Activated CD4-positive, alpha-beta memory T cell treated with anti-CD3 and anti-CD28 coated beads for 36 hours (primary cell): ENCODE measurements around the gene ZNF609. TPM values are rescaled to one million over a fixed set of nuclear protein-coding genes. Genes with fewer than 3 reads are reported as not detected.

Experiments
- CTCF ChIA-PET: fragments of 350-600 bp; sonication (Branson Sonifier 250); formaldehyde crosslinking; loops from one replicate; lab custom pipeline; 2021; ENCODE audit warnings: antibody characterized with exemption, inconsistent platforms; lab: Charles Lee
- POLR2A ChIA-PET: fragments of 350-600 bp; sonication (Branson Sonifier 250); formaldehyde crosslinking; loops from one replicate; lab custom pipeline; 2021; ENCODE audit warnings: antibody characterized with exemption; lab: Charles Lee
- DNase-seq: peaks from one replicate; pipeline ENCODE4 v3.0.0-alpha.2; 2020
- H3K27ac Mint-ChIP-seq: one replicate; pipeline ENCODE4 v1.8.0; 2021; ENCODE audit warnings: mixed read lengths
- H3K27me3 Mint-ChIP-seq: one replicate; pipeline ENCODE4 v1.8.0; 2021; ENCODE audit warnings: mixed read lengths
- H3K36me3 Mint-ChIP-seq: one replicate; pipeline ENCODE4 v1.8.0; 2021; ENCODE audit warnings: mixed read lengths
- H3K4me1 Mint-ChIP-seq: one replicate; pipeline ENCODE4 v1.8.0; 2021; ENCODE audit warnings: low read depth, mixed read lengths
- H3K4me3 Mint-ChIP-seq: one replicate; pipeline ENCODE4 v1.8.0; 2021; ENCODE audit warnings: mild to moderate bottlenecking, mixed read lengths
- H3K9me3 Mint-ChIP-seq: one replicate; pipeline ENCODE4 v1.8.0; 2021; ENCODE audit warnings: mixed read lengths
- intact Hi-C: fragments of 100-400 bp; cut with micrococcal nuclease; formaldehyde crosslinking; loops from one replicate; pipeline ENCODE4 v1.15.1; 2023
- total RNA-seq, 2 experiments: library from RNA; stranded (reverse); gene quantifications; one replicate each; pipeline ENCODE4 v1.2.3, GENCODE V29; 2021

ZNF609 gene
- total RNA-seq, 2 experiments from 2014 or later: 38.5 to 38.7 TPM

- Mint-ChIP-seq H3K9me3 (no peaks in the 10 kb centered on the region), H3K4me3 (no peak overlapping the region), H3K4me1 (peaks cover 2% of the 10 kb centered on the region), H3K27me3 (no peaks in the 10 kb centered on the region), H3K36me3 (peaks cover 33% of the 10 kb centered on the region), H3K27ac (peak overlapping the region; percentile 7)
- DNase-seq: no peak
- POLR2A ChIA-PET: no interaction called here
- intact Hi-C loops: no loop called here
- CTCF ChIA-PET: interaction anchor here (5.0 to 10.8 kb wide), 2 partner anchors 13 to 47 kb away, joined by 32 to 285 read pairs; no protein-coding TSS in a partner anchor
Observed at GRCh38 chr15:64683378-64683777, 223.0 kb downstream of the ZNF609 start.

- no peak overlapping the region for H3K27ac Mint-ChIP-seq
- H3K36me3 Mint-ChIP-seq: peaks cover 33% of the 10 kb centered on the region
- intact Hi-C loops: no loop called here
- ChIA-PET CTCF (interaction anchor here (0.7 to 10.8 kb wide), 7 partner anchors 11 to 298 kb away, joined by 3 to 285 read pairs (median 5); partner anchors contain the start of genes PIF1 and TRIP4), POLR2A (no interaction called here)
- H3K27me3 Mint-ChIP-seq: no peaks in the 10 kb centered on the region
- H3K4me1 Mint-ChIP-seq: peaks cover 2% of the 10 kb centered on the region
- no peak overlapping the region for H3K4me3 Mint-ChIP-seq
- no peak for DNase-seq
- H3K9me3 Mint-ChIP-seq: no peaks in the 10 kb centered on the region
Observed at GRCh38 chr15:64685230-64685888, 225.0 kb downstream of the ZNF609 start.

- H3K36me3 Mint-ChIP-seq: peaks cover 28% of the 10 kb centered on the region
Observed at GRCh38 chr15:64686130-64686735, 225.9 kb downstream of the ZNF609 start.

GRCh38 chr15:64687172-64687571, 226.8 kb downstream of the ZNF609 start:
- CTCF ChIA-PET: interaction anchor here (0.7 to 10.8 kb wide), 17 partner anchors 9 to 1165 kb away, joined by 3 to 285 read pairs (median 4); no protein-coding TSS in a partner anchor
- Mint-ChIP-seq H3K9me3 (no peaks in the 10 kb centered on the region), H3K27me3 (no peaks in the 10 kb centered on the region), H3K27ac (no peak overlapping the region), H3K4me3 (no peak overlapping the region), H3K36me3 (peaks cover 25% of the 10 kb centered on the region), H3K4me1 (peaks cover 5% of the 10 kb centered on the region)
- POLR2A ChIA-PET: interaction anchor here (1.3 kb wide), 1 partner anchor 41 kb away, joined by 3 read pairs; no protein-coding TSS in a partner anchor
- intact Hi-C loops: no loop called here
- DNase-seq: no peak

More at GRCh38 chr15:64686130-64686735, 225.9 kb downstream of the ZNF609 start:
- no peak for DNase-seq
- Mint-ChIP-seq H3K4me3 (no peak overlapping the region), H3K27ac (no peak overlapping the region), H3K4me1 (peaks cover 3% of the 10 kb centered on the region), H3K9me3 (no peaks in the 10 kb centered on the region), H3K27me3 (no peaks in the 10 kb centered on the region)
- POLR2A ChIA-PET: no interaction called here
- CTCF ChIA-PET: interaction anchor here (0.7 to 10.8 kb wide), 18 partner anchors 10 to 499 kb away, joined by 3 to 285 read pairs (median 4); no protein-coding TSS in a partner anchor
- intact Hi-C loops: loop anchor here (1.0 kb wide), 1 partner anchor 42 kb away; no protein-coding TSS in a partner anchor

- DNase-seq: no peak
- Mint-ChIP-seq H3K4me3 (no peak overlapping the region), H3K27ac (no peak overlapping the region), H3K27me3 (no peaks in the 10 kb centered on the region), H3K9me3 (no peaks in the 10 kb centered on the region), H3K4me1 (peaks cover 5% of the 10 kb centered on the region), H3K36me3 (peaks cover 23% of the 10 kb centered on the region)
- intact Hi-C loops: no loop called here
- ChIA-PET POLR2A (interaction anchor here (1.3 kb wide), 1 partner anchor 41 kb away, joined by 3 read pairs; no protein-coding TSS in a partner anchor), CTCF (interaction anchor here (1.0 to 10.8 kb wide), 7 partner anchors 8 to 500 kb away, joined by 3 to 285 read pairs (median 6); no protein-coding TSS in a partner anchor)
Observed at GRCh38 chr15:64687688-64688087, 227.3 kb downstream of the ZNF609 start.

GRCh38 chr15:64688770-64689169, 228.4 kb downstream of the ZNF609 start:
- Mint-ChIP-seq H3K4me3 (no peak overlapping the region), H3K4me1 (peaks cover 5% of the 10 kb centered on the region), H3K27ac (peak overlapping the region; percentile 34), H3K9me3 (no peaks in the 10 kb centered on the region), H3K27me3 (no peaks in the 10 kb centered on the region), H3K36me3 (peaks cover 26% of the 10 kb centered on the region)
- CTCF ChIA-PET: interaction anchor here (10.8 kb wide), 1 partner anchor 42 kb away, joined by 285 read pairs; no protein-coding TSS in a partner anchor
- POLR2A ChIA-PET: no interaction called here
- DNase-seq: no peak
- intact Hi-C loops: no loop called here

- Mint-ChIP-seq H3K27me3 (no peaks in the 10 kb centered on the region), H3K9me3 (no peaks in the 10 kb centered on the region), H3K36me3 (peaks cover 26% of the 10 kb centered on the region), H3K4me1 (peaks cover 5% of the 10 kb centered on the region), H3K4me3 (no peak overlapping the region), H3K27ac (no peak overlapping the region)
- intact Hi-C loops: no loop called here
- DNase-seq: no peak
- POLR2A ChIA-PET: no interaction called here
- CTCF ChIA-PET: interaction anchor here (0.7 to 10.8 kb wide), 6 partner anchors 12 to 122 kb away, joined by 3 to 285 read pairs (median 3); no protein-coding TSS in a partner anchor
Observed at GRCh38 chr15:64690008-64690407, 229.6 kb downstream of the ZNF609 start.

- CTCF ChIA-PET: interaction anchor here (0.7 to 10.8 kb wide), 7 partner anchors 11 to 121 kb away, joined by 3 to 285 read pairs (median 3); no protein-coding TSS in a partner anchor
- no peak for DNase-seq
- H3K9me3 Mint-ChIP-seq: no peaks in the 10 kb centered on the region
- POLR2A ChIA-PET: no interaction called here
- H3K36me3 Mint-ChIP-seq: peaks cover 26% of the 10 kb centered on the region
- H3K27me3 Mint-ChIP-seq: no peaks in the 10 kb centered on the region
- peaks cover 6% of the 10 kb centered on the region for H3K4me1 Mint-ChIP-seq
- intact Hi-C loops: no loop called here
- peak overlapping the region; percentile 38 for H3K27ac Mint-ChIP-seq
- H3K4me3 Mint-ChIP-seq: no peak overlapping the region
Observed at GRCh38 chr15:64690578-64691296, 230.4 kb downstream of the ZNF609 start.

GRCh38 chr15:64691896-64692565, 231.7 kb downstream of the ZNF609 start:
- POLR2A ChIA-PET: no interaction called here
- no peaks in the 10 kb centered on the region for H3K9me3 Mint-ChIP-seq
- no peaks in the 10 kb centered on the region for H3K27me3 Mint-ChIP-seq
- peak overlapping the region; percentile 38 for H3K27ac Mint-ChIP-seq
- no peak for DNase-seq
- peaks cover 10% of the 10 kb centered on the region for H3K4me1 Mint-ChIP-seq
- CTCF ChIA-PET: interaction anchor here (10.8 kb wide), 1 partner anchor 39 kb away, joined by 285 read pairs; no protein-coding TSS in a partner anchor
- H3K36me3 Mint-ChIP-seq: peaks cover 23% of the 10 kb centered on the region
- intact Hi-C loops: no loop called here
- H3K4me3 Mint-ChIP-seq: no peak overlapping the region

- no peaks in the 10 kb centered on the region for H3K9me3 Mint-ChIP-seq
- no peak for DNase-seq
- peak overlapping the region; percentile 25 for H3K27ac Mint-ChIP-seq
- ChIA-PET CTCF (interaction anchor here (6.5 kb wide), 1 partner anchor 7 kb away, joined by 32 read pairs; no protein-coding TSS in a partner anchor), POLR2A (no interaction called here)
- peaks cover 17% of the 10 kb centered on the region for H3K4me1 Mint-ChIP-seq
- intact Hi-C loops: no loop called here
- H3K4me3 Mint-ChIP-seq: no peak overlapping the region
- H3K36me3 Mint-ChIP-seq: peaks cover 15% of the 10 kb centered on the region
- H3K27me3 Mint-ChIP-seq: no peaks in the 10 kb centered on the region
Observed at GRCh38 chr15:64693134-64693533, 232.8 kb downstream of the ZNF609 start.

GRCh38 chr15:64694816-64695215, 234.4 kb downstream of the ZNF609 start:
- ChIA-PET POLR2A (no interaction called here), CTCF (interaction anchor here (2.1 to 6.5 kb wide), 2 partner anchors 9 to 33 kb away, joined by 12 to 32 read pairs; no protein-coding TSS in a partner anchor)
- no peak for DNase-seq
- Mint-ChIP-seq H3K4me1 (peaks cover 33% of the 10 kb centered on the region), H3K9me3 (no peaks in the 10 kb centered on the region), H3K27me3 (no peaks in the 10 kb centered on the region), H3K4me3 (no peak overlapping the region), H3K36me3 (peaks cover 13% of the 10 kb centered on the region), H3K27ac (no peak overlapping the region)
- intact Hi-C loops: loop anchor here (5.0 kb wide), 2 partner anchors 73 to 448 kb away; no protein-coding TSS in a partner anchor
